Upper lobe of right lung (tissue), 1 donor: ENCODE data around the gene SPATA21. TPM values are rescaled to one million over a fixed set of nuclear protein-coding genes. Genes with fewer than 3 reads are reported as not detected.

Source experiments
- ATAC-seq: fragments of 200-7000 bp; cut with Tn5 transposase; one replicate; pipeline ENCODE4 v1.9.1; 2020; ENCODE audit warnings: mild to moderate bottlenecking, moderate library complexity
- DNase-seq: peaks from one replicate; pipeline ENCODE4 v3.0.0-alpha.2; 2020
- H3K27ac ChIP-seq: fragments of 200-600 bp; one replicate; pipeline ENCODE4 v1.8.0; 2022
- H3K27me3 ChIP-seq: fragments of 200-600 bp; one replicate; pipeline ENCODE4 v1.8.0; 2022; ENCODE audit warnings: mild to moderate bottlenecking
- H3K36me3 ChIP-seq: fragments of 200-600 bp; one replicate; pipeline ENCODE4 v1.8.0; 2022
- H3K4me1 ChIP-seq: fragments of 200-600 bp; one replicate; pipeline ENCODE4 v1.8.0; 2022
- H3K4me3 ChIP-seq: fragments of 200-600 bp; one replicate; pipeline ENCODE4 v1.8.0; 2022; ENCODE audit warnings: mild to moderate bottlenecking
- H3K9me3 ChIP-seq: fragments of 200-600 bp; one replicate; pipeline ENCODE4 v1.8.0; 2022
- CTCF ChIP-seq: fragments of 200-600 bp; IDR thresholded peaks from one replicate; pipeline ENCODE4 v1.8.0; 2022; ENCODE audit warnings: antibody characterized with exemption
- intact Hi-C: fragments of 100-400 bp; cut with DNase I; formaldehyde crosslinking; loops from one replicate; pipeline ENCODE4 v1.11.0; 2022
- total RNA-seq: library from RNA; stranded (reverse); fragmentation: NEBNext Ultra II Directional; extraction: Animal tissue kit (Norgen Biotek cat#: 25700); gene quantifications from one replicate; pipeline ENCODE4 v1.2.1, GENCODE V29; 2021
- donor health status: DM: no; HTN: yes; CAD: no; lungs with severe emphysema.

The SPATA21 gene
- total RNA-seq, 1 donor from 2014 or later = not detected

- no peak for TF ChIP-seq CTCF
- Histone ChIP-seq H3K27ac (no peak overlapping the region), H3K36me3 (no peaks in the 10 kb centered on the region), H3K4me1 (no peaks in the 10 kb centered on the region), H3K4me3 (no peak overlapping the region), H3K9me3 (no peaks in the 10 kb centered on the region), H3K27me3 (no peaks in the 10 kb centered on the region)
- DNase-seq (no peak), ATAC-seq (no peak)
- intact Hi-C loops = no loop called here
Measured at GRCh38 chr1:16422041-16422440, 15.2 kb downstream of the SPATA21 start.

GRCh38 chr1:16421201-16421600 is 16.0 kb downstream of the SPATA21 start:
- H3K27ac ChIP-seq = no peak overlapping the region
- H3K36me3 ChIP-seq = no peaks in the 10 kb centered on the region
- no peaks in the 10 kb centered on the region for H3K4me1 ChIP-seq
- no peak for TF ChIP-seq CTCF
- ATAC-seq = peak; percentile 12
- no peaks in the 10 kb centered on the region for H3K27me3 ChIP-seq
- DNase-seq = no peak
- no peaks in the 10 kb centered on the region for H3K9me3 ChIP-seq
- intact Hi-C loops = no loop called here
- H3K4me3 ChIP-seq = no peak overlapping the region

- no peak overlapping the region for H3K27ac ChIP-seq
- H3K27me3 ChIP-seq = no peaks in the 10 kb centered on the region
- H3K36me3 ChIP-seq = no peaks in the 10 kb centered on the region
- DNase-seq = no peak
- peak; percentile 35 for ATAC-seq
- intact Hi-C loops = no loop called here
- H3K9me3 ChIP-seq = no peaks in the 10 kb centered on the region
- H3K4me1 ChIP-seq = no peaks in the 10 kb centered on the region
- no peak overlapping the region for H3K4me3 ChIP-seq
- no peak for TF ChIP-seq CTCF
Measured at GRCh38 chr1:16420424-16421118, 16.7 kb downstream of the SPATA21 start.

- H3K4me3 ChIP-seq = no peak overlapping the region
- no peak for TF ChIP-seq CTCF
- DNase-seq = no peak
- intact Hi-C loops = no loop called here
- H3K36me3 ChIP-seq = no peaks in the 10 kb centered on the region
- no peaks in the 10 kb centered on the region for H3K27me3 ChIP-seq
- ATAC-seq = no peak
- H3K27ac ChIP-seq = no peak overlapping the region
- no peaks in the 10 kb centered on the region for H3K9me3 ChIP-seq
- H3K4me1 ChIP-seq = no peaks in the 10 kb centered on the region
Measured at GRCh38 chr1:16418823-16419425, 18.3 kb downstream of the SPATA21 start.

- DNase-seq = no peak
- H3K27ac ChIP-seq = no peak overlapping the region
- H3K4me1 ChIP-seq = no peaks in the 10 kb centered on the region
- H3K4me3 ChIP-seq = no peak overlapping the region
- intact Hi-C loops = no loop called here
- no peaks in the 10 kb centered on the region for H3K36me3 ChIP-seq
- no peak for ATAC-seq
- no peak for TF ChIP-seq CTCF
- no peaks in the 10 kb centered on the region for H3K9me3 ChIP-seq
- H3K27me3 ChIP-seq = no peaks in the 10 kb centered on the region
Measured at GRCh38 chr1:16413191-16413590, 24.0 kb downstream of the SPATA21 start.
